ENCODE measurements around the gene UTP15. TPM values are rescaled to one million over a fixed set of nuclear protein-coding genes. Genes with fewer than 3 reads are reported as not detected.

The UTP15 gene
- total and polyA plus RNA-seq, 10 of the 15 experiments (the other 5 are each of a cell fraction or from before 2014, with no cell fraction given): 22.5 to 39.4 (median 29.6) TPM

DNA sequence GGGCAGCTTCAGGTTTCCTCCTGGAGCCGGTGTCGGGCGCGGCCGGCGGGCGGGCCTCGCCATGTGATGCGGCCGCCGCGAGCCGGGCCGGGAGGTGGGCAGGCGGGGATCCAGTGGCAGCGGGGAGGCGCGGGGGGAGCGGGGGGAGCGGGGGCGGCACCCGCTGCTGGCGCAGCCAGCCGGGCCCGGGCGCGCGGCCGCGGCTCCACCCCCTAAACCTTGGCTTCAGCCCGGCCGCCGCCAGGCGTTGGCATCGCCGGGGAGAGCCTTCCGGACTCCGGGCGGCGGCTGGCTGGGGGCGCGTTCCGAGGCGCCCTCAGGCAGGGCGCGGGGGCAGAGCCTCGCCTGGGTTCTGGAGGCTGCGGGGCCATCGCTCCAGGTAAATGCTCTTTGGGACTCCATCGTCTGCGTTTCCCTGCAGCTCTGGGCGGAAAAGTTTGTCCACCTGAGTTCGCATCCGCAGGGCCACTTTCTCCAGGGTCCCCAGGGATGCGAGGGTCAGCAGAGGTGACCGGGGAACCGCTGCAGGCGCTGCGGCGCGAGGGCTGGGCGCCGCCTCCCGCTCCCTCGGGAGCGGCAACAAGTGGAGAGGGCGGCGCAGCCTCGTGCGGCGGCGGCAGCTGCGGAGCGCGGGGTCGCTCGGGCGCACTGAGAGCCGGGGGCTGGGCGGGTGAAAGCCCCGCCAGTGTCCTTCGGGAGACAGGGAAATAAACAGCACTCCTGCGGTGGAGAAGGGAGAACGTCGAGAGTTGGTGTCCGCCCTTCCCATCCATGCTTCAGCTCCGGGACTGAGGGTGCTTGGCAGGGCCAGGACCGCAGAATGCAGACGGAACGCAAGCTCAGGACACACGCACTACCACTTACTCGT is 60.6 kb downstream of the UTP15 start, which contains the start of gene ARHGEF28:
ARHGEF28 (plus strand) TSS at position 253 of the 868 bp plus-strand sequence. CDS start 58,656 bp downstream, outside the sequence.
- no peaks in the 10 kb centered on the region for H3K36me3 ChIP-seq (ENCODE audit: control insufficient read depth in 2 of 2, insufficient read depth in 2 of 2, low read length in 1 of 2)
- no peak for DNase-seq (ENCODE audit: low read depth, low spot score)
- intact Hi-C loops (cut with micrococcal nuclease; ENCODE audit: unreplicated experiment) (no loop called here), in situ Hi-C loops (cut with MboI) (no loop called here)
- no peak within 1 kb of the TSS; the same call in 1 of the 2 replicates for H3K9ac ChIP-seq (ENCODE audit: control insufficient read depth, insufficient read depth, low read length)
- H2AFZ ChIP-seq (ENCODE audit: control insufficient read depth, low read depth, low read length): peak within 1 kb of the TSS; percentile 40
- SMC1A ChIA-PET (ENCODE audit: uncharacterized antibody, unreplicated experiment): interaction anchor here (1.0 to 2.9 kb wide), 15 partner anchors 9 to 167 kb away, joined by 3 to 11 read pairs (median 5); no protein-coding TSS in a partner anchor
- CTCF ChIA-PET: interaction anchor here (0.6 to 1.5 kb wide), 5 partner anchors 12 to 68 kb away, joined by 3 to 4 read pairs (median 3); no protein-coding TSS in a partner anchor
- peak within 1 kb of the TSS; percentile 80 for H3K4me2 ChIP-seq (ENCODE audit: control insufficient read depth, insufficient read depth)
- H4K20me1 ChIP-seq (ENCODE audit: control insufficient read depth, insufficient read depth): no peaks in the 10 kb centered on the region
- H3K4me1 ChIP-seq (ENCODE audit: control insufficient read depth, insufficient read depth, low read length): no peaks in the 10 kb centered on the region
- FAIRE-seq: no peak
- H3K79me2 ChIP-seq (ENCODE audit: control insufficient read depth, insufficient read depth, low read length): no peaks in the 10 kb centered on the region
- WGBS (ENCODE audit: insufficient coverage, insufficient replicate concordance, low lambda C conversion rate, missing lambda C conversion rate): 21% methylated on average over 61 of the region's 92 CpGs
- BruUV-seq (replicated peaks): TSS peak; percentile 56
- no peak within 1 kb of the TSS for H3K27ac ChIP-seq (ENCODE audit: control insufficient read depth, insufficient read depth)
- peaks cover 0 to 5% of the 10 kb centered on the region in 2 experiments; a peak in 2 of 4 replicates for H3K27me3 ChIP-seq (replicated peaks in 1 of 2; ENCODE audit: control insufficient read depth in 2 of 2, insufficient read depth in 2 of 2, low read length in 1 of 2)
- POLR2A ChIA-PET: interaction anchor here (1.1 to 1.3 kb wide), 4 partner anchors 14 to 65 kb away, joined by 3 to 4 read pairs (median 4); no protein-coding TSS in a partner anchor
- H3K4me3 ChIP-seq: peak within 1 kb of the TSS; percentile 71
- RAD21 ChIA-PET (ENCODE audit: unreplicated experiment): interaction anchor here (1.0 to 4.4 kb wide), 6 partner anchors 35 to 158 kb away, joined by 3 to 32 read pairs (median 4); no protein-coding TSS in a partner anchor
- ATAC-seq: peak; percentile 84
- H3K9me3 ChIP-seq (replicated peaks; ENCODE audit: control insufficient read depth, insufficient read depth, low read length): no peaks in the 10 kb centered on the region
- no peak for TF ChIP-seq ZBED1 (IDR thresholded peaks at IDR 0.05; ENCODE audit: borderline replicate concordance)
- peak; percentile 49; the same call in 1 of the 2 replicates for TF ChIP-seq DPF2 (IDR thresholded peaks at IDR 0.05)
- TF ChIP-seq ZNF24 (IDR thresholded peaks at IDR 0.05): no peak
- TF ChIP-seq SMARCA5 (IDR thresholded peaks at IDR 0.05): no peak
- TF ChIP-seq BHLHE40 (IDR thresholded peaks at IDR 0.05; ENCODE audit: borderline replicate concordance in 1 of 2, low read depth in 2 of 2, low read length in 1 of 2): peak in 1 of 2 experiments; percentile 59; a peak in 2 of 4 replicates
- no peak for TF ChIP-seq CREB1 (IDR thresholded peaks at IDR 0.05; ENCODE audit: low read depth)
- TF ChIP-seq POLR2AphosphoS5 (IDR thresholded peaks at IDR 0.05; ENCODE audit: low read length): no peak
- TF ChIP-seq, protein P1, sequence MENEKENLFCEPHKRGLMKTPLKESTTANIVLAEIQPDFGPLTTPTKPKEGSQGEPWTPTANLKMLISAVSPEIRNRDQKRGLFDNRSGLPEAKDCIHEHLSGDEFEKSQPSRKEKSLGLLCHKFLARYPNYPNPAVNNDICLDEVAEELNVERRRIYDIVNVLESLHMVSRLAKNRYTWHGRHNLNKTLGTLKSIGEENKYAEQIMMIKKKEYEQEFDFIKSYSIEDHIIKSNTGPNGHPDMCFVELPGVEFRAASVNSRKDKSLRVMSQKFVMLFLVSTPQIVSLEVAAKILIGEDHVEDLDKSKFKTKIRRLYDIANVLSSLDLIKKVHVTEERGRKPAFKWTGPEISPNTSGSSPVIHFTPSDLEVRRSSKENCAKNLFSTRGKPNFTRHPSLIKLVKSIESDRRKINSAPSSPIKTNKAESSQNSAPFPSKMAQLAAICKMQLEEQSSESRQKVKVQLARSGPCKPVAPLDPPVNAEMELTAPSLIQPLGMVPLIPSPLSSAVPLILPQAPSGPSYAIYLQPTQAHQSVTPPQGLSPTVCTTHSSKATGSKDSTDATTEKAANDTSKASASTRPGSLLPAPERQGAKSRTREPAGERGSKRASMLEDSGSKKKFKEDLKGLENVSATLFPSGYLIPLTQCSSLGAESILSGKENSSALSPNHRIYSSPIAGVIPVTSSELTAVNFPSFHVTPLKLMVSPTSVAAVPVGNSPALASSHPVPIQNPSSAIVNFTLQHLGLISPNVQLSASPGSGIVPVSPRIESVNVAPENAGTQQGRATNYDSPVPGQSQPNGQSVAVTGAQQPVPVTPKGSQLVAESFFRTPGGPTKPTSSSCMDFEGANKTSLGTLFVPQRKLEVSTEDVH (IDR thresholded peaks at IDR 0.05; ENCODE audit: low read depth, partially characterized antibody): no peak
- TF ChIP-seq MEF2B (IDR thresholded peaks at IDR 0.05; ENCODE audit: partially characterized antibody, poor library complexity, severe bottlenecking): peak; percentile 48
- TF ChIP-seq NFIC (IDR thresholded peaks at IDR 0.05; ENCODE audit: low read depth, low read length): no peak
- peak; percentile 46 for TF ChIP-seq GATAD2B (conservative IDR thresholded peaks at IDR 0.05; ENCODE audit: low read depth)
- peak; percentile 72 for TF ChIP-seq IKZF1 (conservative IDR thresholded peaks at IDR 0.05)
- TF ChIP-seq SREBF2 (IDR thresholded peaks at IDR 0.05; ENCODE audit: low read length): no peak
- TF ChIP-seq BACH1 (IDR thresholded peaks at IDR 0.05; ENCODE audit: borderline replicate concordance): no peak
- no peak for TF ChIP-seq FOXK2 (IDR thresholded peaks at IDR 0.05)
- TF ChIP-seq, protein P2, sequence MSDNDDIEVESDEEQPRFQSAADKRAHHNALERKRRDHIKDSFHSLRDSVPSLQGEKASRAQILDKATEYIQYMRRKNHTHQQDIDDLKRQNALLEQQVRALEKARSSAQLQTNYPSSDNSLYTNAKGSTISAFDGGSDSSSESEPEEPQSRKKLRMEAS (IDR thresholded peaks at IDR 0.05; ENCODE audit: low read depth, low read length): no peak
- TF ChIP-seq SUZ12 (IDR thresholded peaks at IDR 0.05; ENCODE audit: unreplicated experiment): peak; percentile 53
- TF ChIP-seq NR2F1 (conservative IDR thresholded peaks at IDR 0.05): peak; percentile 72
- 0 out of 3 replicates have a peak, but pooled peaks of 1 of the 2 experiments have one; percentile 5 for TF ChIP-seq EGR1 (IDR thresholded peaks at IDR 0.05; ENCODE audit: borderline replicate concordance in 1 of 2, low read depth in 2 of 2, low read length in 2 of 2)
- no peak for TF ChIP-seq SRF (IDR thresholded peaks at IDR 0.05; ENCODE audit: low read depth in 2 of 2, low read length in 2 of 2)
- no peak for TF ChIP-seq ZZZ3 (IDR thresholded peaks at IDR 0.05; ENCODE audit: control insufficient read depth, insufficient read length, low read depth)

Data from GM12878 (cell line).